Large intestine (tissue), 3 donors: Measurements from ENCODE around the gene BACH2. TPM values are rescaled to one million over a fixed set of nuclear protein-coding genes. Genes with fewer than 3 reads are reported as not detected.
"Not testable (repeated sequence)": the region's sequence is repeated elsewhere in the genome, so short reads cannot be mapped to it uniquely, and the experiment has no call there.

Experiments
- DNase-seq, 2 donors: peaks; one replicate each; pipeline versions ENCODE4 v3.0.0 to v3.0.0-alpha.2; 2013
- H3K27ac ChIP-seq: one replicate; pipeline ENCODE4 v1.5.1; 2013; ENCODE audit warnings: low read length
- H3K27me3 ChIP-seq: 2 replicates; pipeline ENCODE4 v1.6.1; 2013; ENCODE audit warnings: low read length; ENCODE audit not compliant: control insufficient read depth, insufficient read depth
- H3K36me3 ChIP-seq: 2 replicates; pipeline ENCODE4 v1.6.1; 2013; ENCODE audit warnings: low read length; ENCODE audit not compliant: control insufficient read depth, insufficient read depth
- H3K4me1 ChIP-seq: one replicate; pipeline ENCODE4 v1.6.1; 2013; ENCODE audit warnings: low read length; ENCODE audit not compliant: control insufficient read depth, insufficient read depth
- H3K4me3 ChIP-seq: one replicate; pipeline ENCODE4 v1.5.1; 2013; ENCODE audit warnings: low read length
- H3K9me3 ChIP-seq: one replicate; pipeline ENCODE4 v1.6.1; 2013; ENCODE audit warnings: mild to moderate bottlenecking, low read depth, low read length, moderate library complexity; ENCODE audit not compliant: control insufficient read depth
- WGBS: methylation state at CpG from one replicate; pipeline ENCODE4 v1.1.5; 2013; ENCODE audit warnings: low lambda C conversion rate; ENCODE audit not compliant: insufficient coverage; 5-methylcytosine and 5-hydroxymethylcytosine counted together
- polyA plus RNA-seq: library from polyadenylated mRNA; unstranded; fragments of 120-200 nt; gene quantifications from one replicate; pipeline ENCODE4 v1.2.1, GENCODE V29; 2013

Gene BACH2
- polyA plus RNA-seq, 1 donor: 2.8 TPM

GRCh38 chr6:90045535-90045934, 251.1 kb downstream of the BACH2 start:
- H3K4me3 ChIP-seq: no peak overlapping the region
- no peaks in the 10 kb centered on the region for H3K27me3 ChIP-seq
- H3K9me3 ChIP-seq: no peaks in the 10 kb centered on the region
- no peaks in the 10 kb centered on the region for H3K4me1 ChIP-seq
- no peak for DNase-seq
- H3K36me3 ChIP-seq: no peaks in the 10 kb centered on the region
- no peak overlapping the region for H3K27ac ChIP-seq
- no CpG with 5 or more reads among the region's 2 CpGs for WGBS

- WGBS: no CpG with 5 or more reads among the region's 3 CpGs
- Histone ChIP-seq H3K36me3 (no peaks in the 10 kb centered on the region), H3K9me3 (no peaks in the 10 kb centered on the region), H3K27ac (no peak overlapping the region), H3K4me3 (no peak overlapping the region), H3K4me1 (no peaks in the 10 kb centered on the region), H3K27me3 (no peaks in the 10 kb centered on the region)
- DNase-seq: no peak
These were observed 251.7 kb downstream of the BACH2 start for GRCh38 chr6:90044833-90045381.

- no peaks in the 10 kb centered on the region for H3K27me3 ChIP-seq
- 88% methylated on average over 6 of the region's 7 CpGs for WGBS
- DNase-seq: no peak
- H3K9me3 ChIP-seq: no peaks in the 10 kb centered on the region
- H3K27ac ChIP-seq: no peak overlapping the region
- no peak overlapping the region for H3K4me3 ChIP-seq
- no peaks in the 10 kb centered on the region for H3K36me3 ChIP-seq
- no peaks in the 10 kb centered on the region for H3K4me1 ChIP-seq
These were observed 252.3 kb downstream of the BACH2 start for GRCh38 chr6:90044182-90044832.

- no peaks in the 10 kb centered on the region for H3K36me3 ChIP-seq
- WGBS: 68% methylated on average over 3 of the region's 4 CpGs
- H3K4me1 ChIP-seq: no peaks in the 10 kb centered on the region
- DNase-seq: no peak
- H3K27me3 ChIP-seq: no peaks in the 10 kb centered on the region
- no peak overlapping the region for H3K27ac ChIP-seq
- no peak overlapping the region for H3K4me3 ChIP-seq
- H3K9me3 ChIP-seq: no peaks in the 10 kb centered on the region
These were observed 255.7 kb downstream of the BACH2 start for GRCh38 chr6:90040931-90041330.

GRCh38 chr6:90039911-90040310, 256.7 kb downstream of the BACH2 start:
- no peak for DNase-seq
- Histone ChIP-seq H3K27me3 (no peaks in the 10 kb centered on the region), H3K27ac (no peak overlapping the region), H3K4me1 (no peaks in the 10 kb centered on the region), H3K4me3 (no peak overlapping the region), H3K36me3 (no peaks in the 10 kb centered on the region), H3K9me3 (no peaks in the 10 kb centered on the region)
- 100% methylated on average over 1 of the region's 2 CpGs for WGBS

- no peaks in the 10 kb centered on the region for H3K4me1 ChIP-seq
- no peaks in the 10 kb centered on the region for H3K36me3 ChIP-seq
- H3K27me3 ChIP-seq: no peaks in the 10 kb centered on the region
- no peak overlapping the region for H3K4me3 ChIP-seq
- H3K9me3 ChIP-seq: no peaks in the 10 kb centered on the region
- no peak for DNase-seq
- H3K27ac ChIP-seq: no peak overlapping the region
- no CpG with 5 or more reads among the region's 18 CpGs for WGBS
These were observed 257.5 kb downstream of the BACH2 start for GRCh38 chr6:90038961-90039653.

- Histone ChIP-seq H3K4me3 (no peak overlapping the region), H3K27ac (no peak overlapping the region), H3K4me1 (no peaks in the 10 kb centered on the region), H3K36me3 (no peaks in the 10 kb centered on the region), H3K27me3 (no peaks in the 10 kb centered on the region), H3K9me3 (no peaks in the 10 kb centered on the region)
- no peak for DNase-seq
- 100% methylated on average over 1 of the region's 3 CpGs for WGBS
These were observed 259.7 kb downstream of the BACH2 start for GRCh38 chr6:90036963-90037362.

GRCh38 chr6:90035047-90035723, 261.5 kb downstream of the BACH2 start:
- no peaks in the 10 kb centered on the region for H3K27me3 ChIP-seq
- H3K36me3 ChIP-seq: no peaks in the 10 kb centered on the region
- H3K4me1 ChIP-seq: no peaks in the 10 kb centered on the region
- 80% methylated on average over 1 of the region's 3 CpGs for WGBS
- DNase-seq: no peak
- no peak overlapping the region for H3K27ac ChIP-seq
- H3K4me3 ChIP-seq: no peak overlapping the region
- no peaks in the 10 kb centered on the region for H3K9me3 ChIP-seq

- Histone ChIP-seq H3K4me3 (no peak overlapping the region), H3K36me3 (no peaks in the 10 kb centered on the region), H3K9me3 (no peaks in the 10 kb centered on the region), H3K27ac (no peak overlapping the region), H3K27me3 (no peaks in the 10 kb centered on the region), H3K4me1 (no peaks in the 10 kb centered on the region)
- WGBS: no CpG with 5 or more reads among the region's 3 CpGs
- DNase-seq: no peak
These were observed 262.8 kb downstream of the BACH2 start for GRCh38 chr6:90033746-90034271.

GRCh38 chr6:90032489-90033212, 264.0 kb downstream of the BACH2 start:
- no CpG with 5 or more reads among the region's 5 CpGs for WGBS
- H3K4me1 ChIP-seq, H3K4me3 ChIP-seq, DNase-seq, H3K36me3 ChIP-seq, H3K27ac ChIP-seq, H3K27me3 ChIP-seq, H3K9me3 ChIP-seq: not testable (repeated sequence)
